HepG2 (cell line): ENCODE measurements around the gene HOXA11.

Experiments
- BHLHE40 ChIP-seq: IDR thresholded peaks from 2 replicates; pipeline ENCODE4 v1.6.1; 2011; ENCODE audit warnings: low read length, improper control_type of control experiment
- CTCF ChIP-seq: sonication (generic); formaldehyde crosslinking; IDR thresholded peaks from 2 replicates; pipeline ENCODE4 v1.5.0; 2020; ENCODE audit warnings: mild to moderate bottlenecking, missing genetic modification reagents, moderate library complexity
- EP300 ChIP-seq, 3 experiments: sonication (generic) in 1 of 3; formaldehyde crosslinking in 1 of 3; IDR thresholded peaks; 2 replicates each; pipeline versions ENCODE4 v1.5.1 to v1.6.1; 2011 to 2020; ENCODE audit warnings: low read depth in 2 of 3, low read length in 2 of 3, borderline replicate concordance in 1 of 3, improper control_type of control experiment in 1 of 3, mild to moderate bottlenecking in 1 of 3, missing genetic modification reagents in 1 of 3, moderate library complexity in 1 of 3
- GFI1 ChIP-seq: sonication (generic); formaldehyde crosslinking; IDR thresholded peaks from 2 replicates; pipeline ENCODE4 v1.5.0; 2020; ENCODE audit warnings: missing genetic modification reagents, mild to moderate bottlenecking, borderline replicate concordance
- MATR3 ChIP-seq: sonication (generic); formaldehyde crosslinking; IDR thresholded peaks from 2 replicates; pipeline ENCODE4 v1.4.0; 2020; ENCODE audit warnings: missing genetic modification reagents
- MTA1 ChIP-seq: sonication (generic); formaldehyde crosslinking; IDR thresholded peaks from 2 replicates; pipeline ENCODE4 v1.4.0; 2020; ENCODE audit warnings: missing genetic modification reagents, mild to moderate bottlenecking, borderline replicate concordance
- POLR2A ChIP-seq, 2 experiments: IDR thresholded peaks; 2 replicates each; pipeline ENCODE4 v1.6.1; 2011; ENCODE audit warnings: low read depth in 2 of 2, low read length in 2 of 2, mild to moderate bottlenecking in 1 of 2, moderate library complexity in 1 of 2; ENCODE audit not compliant: insufficient read depth in 1 of 2
- RXRA ChIP-seq: sonication (generic); formaldehyde crosslinking; IDR thresholded peaks from 2 replicates; pipeline ENCODE4 v1.5.1; 2020; ENCODE audit warnings: missing genetic modification reagents
- XRCC5 ChIP-seq: fragments of 200-400 bp; formaldehyde crosslinking; optimal IDR thresholded peaks from 2 replicates; pipeline ENCODE3; 2017; ENCODE audit warnings: mild to moderate bottlenecking, low read length
- ZBTB3 ChIP-seq: sonication (generic); formaldehyde crosslinking; IDR thresholded peaks from 2 replicates; pipeline ENCODE4 v1.4.0; 2020; ENCODE audit warnings: low read depth, mild to moderate bottlenecking, moderate library complexity, missing genetic modification reagents, borderline replicate concordance
- ZNF337 ChIP-seq: sonication (generic); formaldehyde crosslinking; IDR thresholded peaks from 2 replicates; pipeline ENCODE4 v1.5.1; 2020; ENCODE audit warnings: missing genetic modification reagents, low read depth, mild to moderate bottlenecking, borderline replicate concordance
- ZNF414 ChIP-seq: sonication (generic); formaldehyde crosslinking; IDR thresholded peaks from 2 replicates; pipeline ENCODE4 v1.5.0; 2020; ENCODE audit warnings: missing genetic modification reagents

GRCh38 chr7:27161214-27161720 is 23.8 kb downstream of the HOXA11 start:
- TF ChIP-seq BHLHE40 = no peak
- no peak for TF ChIP-seq EP300 (IDR thresholded peaks at IDR 0.05; ENCODE audit: low read depth in 2 of 2, low read length in 2 of 2)
- no peak for TF ChIP-seq EP300 (CRISPR knock-in tag; IDR thresholded peaks at IDR 0.05; ENCODE audit: borderline replicate concordance)
- no peak for TF ChIP-seq ZBTB3 (CRISPR knock-in tag)
- no peak for TF ChIP-seq MTA1 (CRISPR knock-in tag)
- TF ChIP-seq ZNF337 = no peak
- 0 out of 2 replicates have a peak, but pooled peaks have one; percentile 4 for TF ChIP-seq ZNF414 (CRISPR knock-in tag)
- TF ChIP-seq GFI1 (CRISPR knock-in tag) = no peak
- no peak for TF ChIP-seq RXRA (CRISPR knock-in tag)
- TF ChIP-seq POLR2A (IDR thresholded peaks at IDR 0.05; ENCODE audit: insufficient read depth in 1 of 2, low read depth in 2 of 2, low read length in 2 of 2) = no peak
- no peak for TF ChIP-seq MATR3 (CRISPR knock-in tag)
- no peak for TF ChIP-seq CTCF
- TF ChIP-seq XRCC5 = no peak
